ENCODE results near the gene KLHDC2. TPM values are rescaled to one million over a fixed set of nuclear protein-coding genes. Genes with fewer than 3 reads are reported as not detected.
"Not testable (repeated sequence)": the region's sequence is repeated elsewhere in the genome, so short reads cannot be mapped to it uniquely, and the experiment has no call there.

KLHDC2 gene
- total RNA-seq, 1 donor from 2014 or later = 52.9 TPM

- no peak for DNase-seq (ENCODE audit: low spot score)
These were observed 10.5 kb downstream of the KLHDC2 start for GRCh38 chr14:49778421-49778820.

DNA sequence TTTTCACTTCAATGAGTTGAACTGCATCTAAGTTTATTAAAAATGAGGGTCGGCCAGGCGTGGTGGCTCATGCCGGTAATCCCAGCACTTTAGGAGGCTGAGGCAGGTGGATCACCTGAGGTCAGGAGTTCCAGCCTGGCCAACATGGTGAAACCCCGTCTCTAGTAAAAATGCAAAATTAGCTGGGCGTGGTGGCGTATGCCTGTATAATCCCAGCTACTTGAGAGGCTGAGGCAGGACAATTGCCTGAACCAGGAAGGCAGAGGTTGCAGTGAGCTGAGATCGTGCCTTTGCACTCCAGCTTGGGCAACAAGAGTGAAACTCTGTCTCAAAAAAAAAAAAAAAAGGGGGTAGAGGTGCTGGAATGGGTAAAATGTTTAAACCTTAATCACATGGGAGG lies 13.1 kb downstream of the KLHDC2 start:
- DNase-seq (ENCODE audit: low spot score) = not testable (repeated sequence)

DNA sequence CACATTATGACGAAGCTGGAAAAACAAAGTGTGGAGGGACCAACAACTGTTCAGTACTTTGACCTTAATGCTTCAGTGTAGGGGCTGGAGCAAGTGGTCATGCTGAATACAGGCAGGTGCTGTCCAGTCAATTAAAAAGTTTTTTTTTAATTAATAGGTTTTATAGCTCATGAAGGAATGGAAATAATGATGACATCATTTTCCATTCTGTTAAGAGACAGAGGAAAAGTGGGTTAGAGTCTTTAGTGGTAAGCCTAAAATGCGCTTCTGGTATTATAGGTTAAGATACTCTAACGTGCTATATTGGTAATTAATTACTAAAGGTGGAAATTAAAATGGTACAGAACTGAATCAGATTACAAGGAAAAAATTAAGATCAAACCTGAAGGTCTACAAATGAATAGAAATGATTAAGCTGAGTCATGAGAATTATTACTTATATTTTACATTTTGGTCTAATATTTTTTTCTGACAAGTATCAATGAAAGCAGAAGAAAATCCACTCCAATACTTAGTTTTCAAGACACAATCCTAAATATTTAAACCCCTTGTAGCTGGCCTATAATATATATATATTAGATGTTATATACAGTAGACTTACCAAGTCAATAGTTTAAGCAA lies 15.6 kb downstream of the KLHDC2 start:
- no peak for DNase-seq (ENCODE audit: low spot score)

DNA sequence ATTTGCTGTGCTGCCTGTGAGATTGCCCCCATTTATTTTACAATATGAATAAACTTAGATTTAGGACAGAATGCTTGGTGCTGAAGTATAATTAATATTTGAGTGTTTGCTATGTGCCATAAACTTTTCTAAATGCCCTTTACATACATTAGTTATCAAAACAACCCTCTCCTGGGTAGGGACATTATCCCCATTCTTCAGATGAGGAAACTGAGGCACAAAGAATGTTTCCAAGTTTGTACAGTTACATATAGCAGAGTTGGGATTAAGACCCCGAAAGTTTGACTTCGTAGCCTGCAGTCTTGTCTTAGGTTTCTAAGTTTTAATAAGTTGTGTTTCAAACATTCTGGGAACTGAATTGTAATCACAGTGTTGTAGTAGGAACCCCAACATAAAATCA lies 18.4 kb downstream of the KLHDC2 start:
- no peak for DNase-seq (ENCODE audit: low spot score)

GRCh38 chr14:49792618-49793017 lies 24.7 kb downstream of the KLHDC2 start:
- DNase-seq (ENCODE audit: low spot score) = no peak

DNA sequence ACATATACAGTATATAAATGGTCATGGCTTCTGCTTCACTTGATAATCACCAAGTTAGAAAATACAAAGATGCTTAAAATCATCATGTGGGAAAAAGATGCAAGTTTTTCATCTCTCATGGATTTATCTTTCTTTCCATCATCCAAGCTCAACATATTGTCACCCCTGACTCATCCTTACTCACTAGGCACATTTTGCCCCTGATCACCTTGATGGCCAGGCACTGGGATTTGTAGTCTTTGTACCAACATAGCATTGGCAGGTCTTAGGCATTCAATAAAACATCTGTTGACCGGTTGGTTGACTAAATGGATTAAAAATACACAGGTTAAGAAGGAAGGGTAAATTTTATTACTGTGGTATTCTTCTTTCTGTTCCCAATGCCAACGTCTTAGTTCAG lies 28.1 kb downstream of the KLHDC2 start:
- no peak for DNase-seq (ENCODE audit: low spot score)

DNA sequence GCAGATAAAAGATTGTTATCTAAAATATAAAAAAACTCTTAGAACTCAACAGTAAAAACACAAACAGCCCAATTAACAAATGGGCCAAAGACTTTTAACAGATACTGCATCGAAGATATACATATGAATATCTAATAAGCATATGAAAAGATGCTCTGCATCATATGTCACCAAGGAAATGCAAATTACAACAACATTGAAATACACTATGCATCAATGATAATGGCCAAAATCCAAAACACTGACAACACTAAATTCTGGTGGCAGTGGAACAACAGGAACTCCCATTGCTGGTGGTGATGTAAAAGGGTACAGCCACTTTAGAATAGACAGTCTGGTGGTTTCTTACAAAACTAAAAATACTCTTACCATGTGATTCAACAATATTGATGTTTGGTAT lies 40.8 kb downstream of the KLHDC2 start:
- no peak for DNase-seq (ENCODE audit: low spot score)

DNA sequence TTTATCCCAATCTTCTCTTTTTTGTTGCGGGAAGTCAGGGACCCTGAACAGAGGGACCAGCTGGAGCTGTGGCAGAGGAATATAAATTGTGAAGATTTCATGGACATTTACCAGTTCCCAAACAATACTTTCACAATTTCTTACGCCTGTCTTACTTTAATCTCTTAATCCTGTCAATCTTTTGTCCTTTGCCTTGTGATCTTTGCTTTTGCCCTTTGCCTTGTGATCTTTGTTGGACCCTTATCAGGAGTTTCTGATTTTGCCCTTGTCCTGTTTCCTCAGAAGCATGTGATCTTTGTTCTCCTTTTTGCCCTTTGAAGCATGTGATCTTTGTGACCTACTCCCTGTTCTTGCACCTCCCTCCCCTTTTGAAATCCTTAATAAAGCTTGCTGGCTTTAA lies 48.2 kb downstream of the KLHDC2 start:
- not testable (repeated sequence) for DNase-seq (ENCODE audit: low spot score)

- DNase-seq (ENCODE audit: low spot score) = no peak
These were observed 48.9 kb downstream of the KLHDC2 start for GRCh38 chr14:49816844-49817243.

DNA sequence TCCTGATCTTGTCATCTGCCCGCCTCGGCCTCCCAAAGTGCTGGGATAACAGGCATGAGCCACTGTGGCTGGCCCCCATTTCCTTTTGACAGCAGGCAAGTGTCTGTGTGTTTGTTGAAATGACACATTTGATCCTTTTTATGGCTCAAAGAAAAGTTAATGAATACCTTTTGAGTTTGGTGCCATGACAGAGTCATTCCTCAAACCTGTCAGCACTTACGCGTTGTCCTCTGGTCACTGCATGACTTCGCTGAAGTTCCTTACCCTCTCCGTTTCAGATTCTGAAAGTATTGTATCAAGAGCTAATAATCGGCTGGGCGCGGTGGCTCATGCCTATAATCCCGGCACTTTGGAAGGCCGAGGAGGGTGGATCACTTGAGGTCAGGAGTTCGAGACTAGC lies 52.2 kb downstream of the KLHDC2 start:
- DNase-seq (ENCODE audit: low spot score) = no peak

GRCh38 chr14:49828640-49829039 lies 60.7 kb downstream of the KLHDC2 start:
- DNase-seq (ENCODE audit: low spot score) = no peak

Other genes starting within 250 kb of the KLHDC2 start
- 1,006 TPM for gene RPS29, start 181.8 kb upstream of the KLHDC2 start, total RNA-seq
- 12.0 TPM for gene LRR1, start 169.2 kb upstream of the KLHDC2 start, total RNA-seq
- 138 TPM for gene RPL36AL, start 147.5 kb upstream of the KLHDC2 start, total RNA-seq
- 36.5 TPM for gene MGAT2, start 147.4 kb upstream of the KLHDC2 start, total RNA-seq
- gene DNAAF2, start 132.9 kb upstream of the KLHDC2 start, total RNA-seq = 7.5 TPM
- 0.96 TPM for gene POLE2, start 79.9 kb upstream of the KLHDC2 start, total RNA-seq
- gene KLHDC1, start 75.0 kb upstream of the KLHDC2 start, total RNA-seq = 7.8 TPM
- gene NEMF, start 84.6 kb downstream of the KLHDC2 start, total RNA-seq = 72.0 TPM
- gene ARF6, start 124.9 kb downstream of the KLHDC2 start, total RNA-seq = 61.5 TPM

Data from mesenteric fat pad (tissue), 1 donor.